ENCODE data around the gene NLRC5. TPM values are rescaled to one million over a fixed set of nuclear protein-coding genes. Genes with fewer than 3 reads are reported as not detected.

NLRC5 gene
- total RNA-seq, 5 donors from 2014 or later (not counting 1 experiment from before 2014, with no cell fraction given): 390 to 711 (median 496) TPM

GRCh38 chr16:57071831-57072582 is 82.7 kb downstream of the NLRC5 start:
- POLR2A ChIA-PET: interaction anchor here (0.6 to 0.7 kb wide), 4 partner anchors 114 to 453 kb away, joined by 3 to 8 read pairs (median 4); partner anchors contain the start of genes PSME3IP1 (in 1 of the 2) and RSPRY1 (in 1 of the 2)
- CTCF ChIA-PET: interaction anchor here in 1 of 2 donors (0.6 kb wide), 1 partner anchor 105 kb away, joined by 3 read pairs; no protein-coding TSS in a partner anchor

GRCh38 chr16:57072616-57073275 is 83.4 kb downstream of the NLRC5 start:
- peaks cover 61% of the 10 kb centered on the region for H3K36me3 Mint-ChIP-seq
- 80% methylated on average over 3 of the region's 8 CpGs for WGBS (ENCODE audit: insufficient coverage)
- no peak overlapping the region for H3K4me3 Mint-ChIP-seq
- CTCF ChIA-PET: interaction anchor here in 1 of 2 donors (0.6 kb wide), 1 partner anchor 12 kb away, joined by 3 read pairs; no protein-coding TSS in a partner anchor
- H3K36me3 ChIP-seq (ENCODE audit: control insufficient read depth in 2 of 2, extremely low read depth in 1 of 2, insufficient read depth in 1 of 2, low read length in 1 of 2): peaks cover 15 to 90% of the 10 kb centered on the region in 2 donors
- ATAC-seq (replicated peaks in 1 of 4) (no peak), DNase-seq (no peak)
- POLR2A ChIA-PET: interaction anchor here in 1 of 2 donors (0.6 to 0.7 kb wide), 2 partner anchors 113 to 454 kb away, joined by 3 to 8 read pairs; partner anchors contain the start of genes PSME3IP1 and RSPRY1
- peaks cover 0 to 12% (median 9%) of the 10 kb centered on the region in 3 donors for H3K4me1 Mint-ChIP-seq
- no peak overlapping the region for H3K27ac ChIP-seq (ENCODE audit: low read length)
- peak overlapping the region; percentile 40 to 79 for H3K27ac Mint-ChIP-seq
- no peaks in the 10 kb centered on the region for H3K27me3 ChIP-seq (replicated peaks in 1 of 2; ENCODE audit: control insufficient read depth in 2 of 2, extremely low read depth in 1 of 2, insufficient read depth in 2 of 2, low read length in 1 of 2)
- H3K9me3 ChIP-seq: no peaks in the 10 kb centered on the region
- peaks cover 0 to 13% of the 10 kb centered on the region in 2 experiments for H3K4me1 ChIP-seq (ENCODE audit: control insufficient read depth in 1 of 2, extremely low read depth in 1 of 2, insufficient read depth in 2 of 2, low read length in 2 of 2)
- H3K4me3 ChIP-seq (ENCODE audit: control insufficient read depth in 1 of 2, extremely low read depth in 1 of 2, low read length in 1 of 2): no peak overlapping the region
- no peaks in the 10 kb centered on the region for H3K9me3 Mint-ChIP-seq
- no peaks in the 10 kb centered on the region for H3K27me3 Mint-ChIP-seq

More at GRCh38 chr16:57071831-57072582, 82.7 kb downstream of the NLRC5 start:
- no CpG with 5 or more reads among the region's 3 CpGs for WGBS (ENCODE audit: insufficient coverage)
- H3K4me3 ChIP-seq (ENCODE audit: control insufficient read depth in 1 of 2, extremely low read depth in 1 of 2, low read length in 1 of 2): no peak overlapping the region
- peak overlapping the region; percentile 40 to 79 for H3K27ac Mint-ChIP-seq
- no peak overlapping the region for H3K4me3 Mint-ChIP-seq
- no peaks in the 10 kb centered on the region for H3K9me3 Mint-ChIP-seq
- no peaks in the 10 kb centered on the region for H3K27me3 Mint-ChIP-seq
- H3K9me3 ChIP-seq: no peaks in the 10 kb centered on the region
- no peaks in the 10 kb centered on the region for H3K27me3 ChIP-seq (replicated peaks in 1 of 2; ENCODE audit: control insufficient read depth in 2 of 2, extremely low read depth in 1 of 2, insufficient read depth in 2 of 2, low read length in 1 of 2)
- ATAC-seq (replicated peaks in 1 of 4): no peak
- peaks cover 0 to 13% of the 10 kb centered on the region in 2 experiments for H3K4me1 ChIP-seq (ENCODE audit: control insufficient read depth in 1 of 2, extremely low read depth in 1 of 2, insufficient read depth in 2 of 2, low read length in 2 of 2)
- peak in 1 of 35 experiments; percentile 38 for DNase-seq
- H3K36me3 Mint-ChIP-seq: peaks cover 65% of the 10 kb centered on the region
- peaks cover 14 to 90% of the 10 kb centered on the region in 2 donors for H3K36me3 ChIP-seq (ENCODE audit: control insufficient read depth in 2 of 2, extremely low read depth in 1 of 2, insufficient read depth in 1 of 2, low read length in 1 of 2)
- H3K27ac ChIP-seq (ENCODE audit: low read length): no peak overlapping the region
- H3K4me1 Mint-ChIP-seq: peaks cover 0 to 14% (median 9%) of the 10 kb centered on the region in 3 donors

GRCh38 chr16:57077714-57078113 is 88.4 kb downstream of the NLRC5 start:
- WGBS (ENCODE audit: insufficient coverage): no CpG with 5 or more reads among the region's 7 CpGs
- CTCF ChIA-PET: no interaction called here
- H3K36me3 ChIP-seq (ENCODE audit: control insufficient read depth in 2 of 2, extremely low read depth in 1 of 2, insufficient read depth in 1 of 2, low read length in 1 of 2): peaks cover 32 to 95% of the 10 kb centered on the region in 2 donors
- H3K9me3 Mint-ChIP-seq: no peaks in the 10 kb centered on the region
- H3K4me3 Mint-ChIP-seq: no peak overlapping the region
- H3K27ac ChIP-seq (ENCODE audit: low read length): no peak overlapping the region
- POLR2A ChIA-PET: interaction anchor here in 1 of 2 donors (0.5 kb wide), 1 partner anchor 16 kb away, joined by 3 read pairs; no protein-coding TSS in a partner anchor
- H3K27me3 ChIP-seq (replicated peaks in 1 of 2; ENCODE audit: control insufficient read depth in 2 of 2, extremely low read depth in 1 of 2, insufficient read depth in 2 of 2, low read length in 1 of 2): no peaks in the 10 kb centered on the region
- H3K4me3 ChIP-seq (ENCODE audit: control insufficient read depth in 1 of 2, extremely low read depth in 1 of 2, low read length in 1 of 2): no peak overlapping the region
- H3K4me1 ChIP-seq (ENCODE audit: control insufficient read depth in 1 of 2, extremely low read depth in 1 of 2, insufficient read depth in 2 of 2, low read length in 2 of 2): no peaks in the 10 kb centered on the region
- no peak overlapping the region for H3K27ac Mint-ChIP-seq
- no peaks in the 10 kb centered on the region for H3K27me3 Mint-ChIP-seq
- peaks cover 35% of the 10 kb centered on the region for H3K36me3 Mint-ChIP-seq
- no peaks in the 10 kb centered on the region for H3K9me3 ChIP-seq
- no peaks in the 10 kb centered on the region for H3K4me1 Mint-ChIP-seq
- ATAC-seq (replicated peaks in 1 of 4) (no peak), DNase-seq (no peak)

- Histone ChIP-seq H3K27ac (ENCODE audit: low read length) (no peak overlapping the region), H3K36me3 (ENCODE audit: control insufficient read depth in 2 of 2, extremely low read depth in 1 of 2, insufficient read depth in 1 of 2, low read length in 1 of 2) (peaks cover 20 to 67% of the 10 kb centered on the region in 2 donors), H3K4me3 (ENCODE audit: control insufficient read depth in 1 of 2, extremely low read depth in 1 of 2, low read length in 1 of 2) (no peak overlapping the region), H3K4me1 (ENCODE audit: control insufficient read depth in 1 of 2, extremely low read depth in 1 of 2, insufficient read depth in 2 of 2, low read length in 2 of 2) (peaks cover 0 to 14% of the 10 kb centered on the region in 2 experiments), H3K9me3 (no peaks in the 10 kb centered on the region), H3K27me3 (replicated peaks in 1 of 2; ENCODE audit: control insufficient read depth in 2 of 2, extremely low read depth in 1 of 2, insufficient read depth in 2 of 2, low read length in 1 of 2) (no peaks in the 10 kb centered on the region)
- ChIA-PET POLR2A (no interaction called here), CTCF (no interaction called here)
- peaks cover 14% of the 10 kb centered on the region for H3K36me3 Mint-ChIP-seq
- no peak for ATAC-seq (replicated peaks in 1 of 4)
- no peak for DNase-seq
- no peaks in the 10 kb centered on the region for H3K27me3 Mint-ChIP-seq
- H3K9me3 Mint-ChIP-seq: no peaks in the 10 kb centered on the region
- no peak overlapping the region for H3K27ac Mint-ChIP-seq
- peaks cover 15 to 17% (median 16%) of the 10 kb centered on the region in 3 donors for H3K4me1 Mint-ChIP-seq
- H3K4me3 Mint-ChIP-seq: no peak overlapping the region
These were observed 92.4 kb downstream of the NLRC5 start for GRCh38 chr16:57081744-57082143.

- H3K4me3 Mint-ChIP-seq: no peak overlapping the region
These were observed 93.3 kb downstream of the NLRC5 start for GRCh38 chr16:57082664-57083063.

More at GRCh38 chr16:57082664-57083063, 93.3 kb downstream of the NLRC5 start:
- Histone ChIP-seq H3K27me3 (replicated peaks in 1 of 2; ENCODE audit: control insufficient read depth in 2 of 2, extremely low read depth in 1 of 2, insufficient read depth in 2 of 2, low read length in 1 of 2) (no peaks in the 10 kb centered on the region), H3K4me3 (ENCODE audit: control insufficient read depth in 1 of 2, extremely low read depth in 1 of 2, low read length in 1 of 2) (no peak overlapping the region), H3K4me1 (ENCODE audit: control insufficient read depth in 1 of 2, extremely low read depth in 1 of 2, insufficient read depth in 2 of 2, low read length in 2 of 2) (peaks cover 0 to 14% of the 10 kb centered on the region in 2 experiments), H3K36me3 (ENCODE audit: control insufficient read depth in 2 of 2, extremely low read depth in 1 of 2, insufficient read depth in 1 of 2, low read length in 1 of 2) (peaks cover 20 to 58% of the 10 kb centered on the region in 2 donors), H3K27ac (ENCODE audit: low read length) (no peak overlapping the region), H3K9me3 (no peaks in the 10 kb centered on the region)
- no peak overlapping the region for H3K27ac Mint-ChIP-seq
- H3K9me3 Mint-ChIP-seq: no peaks in the 10 kb centered on the region
- 81% methylated on average over 6 of the region's 6 CpGs for WGBS (ENCODE audit: insufficient coverage)
- ATAC-seq (replicated peaks in 1 of 4) (no peak), DNase-seq (no peak)
- POLR2A ChIA-PET: interaction anchor here (0.6 kb wide), 2 partner anchors 11 to 72 kb away, joined by 3 to 4 read pairs; no protein-coding TSS in a partner anchor
- no peaks in the 10 kb centered on the region for H3K27me3 Mint-ChIP-seq
- peaks cover 15 to 17% (median 16%) of the 10 kb centered on the region in 3 donors for H3K4me1 Mint-ChIP-seq
- peaks cover 14% of the 10 kb centered on the region for H3K36me3 Mint-ChIP-seq
- CTCF ChIA-PET: interaction anchor here in 1 of 2 donors (1.0 to 1.2 kb wide), 2 partner anchors 17 to 41 kb away, joined by 3 read pairs; no protein-coding TSS in a partner anchor

Measured in T-cell (primary cell).